HEK293T (cell line): ENCODE measurements around the gene ANKRD52.

ENCODE experiments used
- BHLHE40 ChIP-seq: fragments of 450-650 bp; IDR thresholded peaks from 2 replicates; pipeline ENCODE4 v1.6.1; 2016; ENCODE audit warnings: mild to moderate bottlenecking, moderate library complexity, borderline replicate concordance
- PKNOX1 ChIP-seq: fragments of 450-650 bp; IDR thresholded peaks from 2 replicates; pipeline ENCODE4 v1.6.1; 2016
- SP1 ChIP-seq: fragments of 450-650 bp; IDR thresholded peaks from 2 replicates; pipeline ENCODE4 v1.6.1; 2017

GRCh38 chr12:56256326-56256960 is 1.7 kb downstream of the ANKRD52 start:
- TF ChIP-seq PKNOX1 (no peak), BHLHE40 (no peak), SP1 (no peak)
